Peyer's patch (tissue), 4 donors: ENCODE data around the gene RAB3B.

ENCODE experiments used
- POLR2A ChIP-seq, 2 donors: fragments of 450-650 bp; IDR thresholded peaks; one replicate each; pipeline ENCODE4 v1.5.1; 2017; ENCODE audit warnings: antibody characterized with exemption in 2 of 2, mild to moderate bottlenecking in 2 of 2, moderate library complexity in 2 of 2
- TF ChIP-seq, protein P1 (sequence below), 6 experiments: fragments of 450-650 bp in 4 of 6; fragments of 200-600 bp in 2 of 6; sonication (generic) in 1 of 6; IDR thresholded peaks; one replicate each; pipeline ENCODE4 v1.5.1; 2017 to 2019; ENCODE audit warnings: antibody characterized with exemption in 6 of 6, mild to moderate bottlenecking in 3 of 6, moderate library complexity in 1 of 6

DNA sequence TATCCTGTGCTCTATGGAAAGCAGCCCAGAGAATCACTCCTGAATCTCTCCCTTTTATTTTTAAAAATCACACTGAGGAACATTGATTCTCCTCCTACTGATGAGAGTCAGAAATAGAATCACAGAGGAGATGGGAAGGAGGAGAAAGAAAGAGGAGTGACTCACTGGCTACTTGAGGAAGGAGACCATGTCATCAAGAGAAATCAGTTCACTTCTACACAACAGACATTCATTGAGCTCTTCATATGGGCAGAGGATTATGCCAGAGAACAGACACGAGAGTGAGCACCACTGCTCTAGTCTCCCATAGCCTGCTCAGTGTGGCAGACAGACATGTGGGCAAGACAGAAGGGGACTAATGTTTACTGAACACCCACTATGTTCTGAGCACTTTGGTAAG lies 44.2 kb downstream of the RAB3B start:
- TF ChIP-seq, protein P1, sequence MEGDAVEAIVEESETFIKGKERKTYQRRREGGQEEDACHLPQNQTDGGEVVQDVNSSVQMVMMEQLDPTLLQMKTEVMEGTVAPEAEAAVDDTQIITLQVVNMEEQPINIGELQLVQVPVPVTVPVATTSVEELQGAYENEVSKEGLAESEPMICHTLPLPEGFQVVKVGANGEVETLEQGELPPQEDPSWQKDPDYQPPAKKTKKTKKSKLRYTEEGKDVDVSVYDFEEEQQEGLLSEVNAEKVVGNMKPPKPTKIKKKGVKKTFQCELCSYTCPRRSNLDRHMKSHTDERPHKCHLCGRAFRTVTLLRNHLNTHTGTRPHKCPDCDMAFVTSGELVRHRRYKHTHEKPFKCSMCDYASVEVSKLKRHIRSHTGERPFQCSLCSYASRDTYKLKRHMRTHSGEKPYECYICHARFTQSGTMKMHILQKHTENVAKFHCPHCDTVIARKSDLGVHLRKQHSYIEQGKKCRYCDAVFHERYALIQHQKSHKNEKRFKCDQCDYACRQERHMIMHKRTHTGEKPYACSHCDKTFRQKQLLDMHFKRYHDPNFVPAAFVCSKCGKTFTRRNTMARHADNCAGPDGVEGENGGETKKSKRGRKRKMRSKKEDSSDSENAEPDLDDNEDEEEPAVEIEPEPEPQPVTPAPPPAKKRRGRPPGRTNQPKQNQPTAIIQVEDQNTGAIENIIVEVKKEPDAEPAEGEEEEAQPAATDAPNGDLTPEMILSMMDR (IDR thresholded peaks at IDR 0.05) = no peak
- no peak for TF ChIP-seq POLR2A (IDR thresholded peaks at IDR 0.05)
